Dendritic cell treated with granulocyte-macrophage colony-stimulating factor and Interleukin-4, amounts not matched to agents 40 ng/mL and 50 ng/mL, for 4 days (primary cell): ENCODE data around the gene PEX26.
"Not testable (repeated sequence)": the region's sequence is repeated elsewhere in the genome, so short reads cannot be mapped to it uniquely, and the experiment has no call there.

Experiments used
- H3K27ac Mint-ChIP-seq: one replicate; pipeline ENCODE4 v1.8.0; 2022; ENCODE audit warnings: mild to moderate bottlenecking, mixed read lengths
- H3K27me3 Mint-ChIP-seq: one replicate; pipeline ENCODE4 v1.8.0; 2022; ENCODE audit warnings: mild to moderate bottlenecking, mixed read lengths
- H3K36me3 Mint-ChIP-seq: one replicate; pipeline ENCODE4 v1.8.0; 2022; ENCODE audit warnings: low read depth, mixed read lengths
- H3K4me1 Mint-ChIP-seq: one replicate; pipeline ENCODE4 v1.8.0; 2022; ENCODE audit warnings: low read depth, mixed read lengths
- H3K4me3 Mint-ChIP-seq: one replicate; pipeline ENCODE4 v1.8.0; 2022; ENCODE audit warnings: mild to moderate bottlenecking, moderate library complexity, mixed read lengths
- H3K9me3 Mint-ChIP-seq: one replicate; pipeline ENCODE4 v1.8.0; 2022; ENCODE audit warnings: mixed read lengths
- intact Hi-C: fragments of 100-400 bp; cut with micrococcal nuclease; formaldehyde crosslinking; loops from one replicate; pipeline ENCODE4 v1.15.0; 2022

PEX26 gene

GRCh38 chr22:18077639-18078328 lies at the start of gene PEX26:
TSS of gene PEX26 (plus strand) at chr22:18077990. CDS start at chr22:18078377, 387 bp downstream.
- H3K9me3 Mint-ChIP-seq = no peaks in the 10 kb centered on the region
- H3K4me3 Mint-ChIP-seq = peak within 1 kb of the TSS; percentile 94
- H3K36me3 Mint-ChIP-seq = peaks cover 57% of the 10 kb centered on the region
- intact Hi-C loops = loop anchor here (1.0 to 5.0 kb wide), 4 partner anchors 75 to 450 kb away; partner anchors contain the start of gene ATP6V1E1
- peaks cover 46% of the 10 kb centered on the region for H3K4me1 Mint-ChIP-seq
- H3K27me3 Mint-ChIP-seq = no peaks in the 10 kb centered on the region
- peak within 1 kb of the TSS; percentile 95 for H3K27ac Mint-ChIP-seq

- intact Hi-C loops = no loop called here
- H3K9me3 Mint-ChIP-seq = no peaks in the 10 kb centered on the region
- peaks cover 33% of the 10 kb centered on the region for H3K27me3 Mint-ChIP-seq
- no peak overlapping the region for H3K27ac Mint-ChIP-seq
- no peak overlapping the region for H3K4me3 Mint-ChIP-seq
- no peaks in the 10 kb centered on the region for H3K36me3 Mint-ChIP-seq
- peaks cover 6% of the 10 kb centered on the region for H3K4me1 Mint-ChIP-seq
Observed at GRCh38 chr22:18028817-18029527, 48.8 kb upstream of the PEX26 start.

GRCh38 chr22:18029686-18030267 lies 48.0 kb upstream of the PEX26 start:
- H3K4me1 Mint-ChIP-seq = peaks cover under 1% of the 10 kb centered on the region
- no peaks in the 10 kb centered on the region for H3K36me3 Mint-ChIP-seq
- peaks cover 28% of the 10 kb centered on the region for H3K27me3 Mint-ChIP-seq
- no peak overlapping the region for H3K27ac Mint-ChIP-seq
- H3K4me3 Mint-ChIP-seq = no peak overlapping the region
- intact Hi-C loops = no loop called here
- no peaks in the 10 kb centered on the region for H3K9me3 Mint-ChIP-seq

GRCh38 chr22:18031695-18032454 lies 45.9 kb upstream of the PEX26 start:
- H3K27me3 Mint-ChIP-seq = peaks cover 13% of the 10 kb centered on the region
- H3K27ac Mint-ChIP-seq = no peak overlapping the region
- no peak overlapping the region for H3K4me3 Mint-ChIP-seq
- H3K36me3 Mint-ChIP-seq = no peaks in the 10 kb centered on the region
- H3K9me3 Mint-ChIP-seq = no peaks in the 10 kb centered on the region
- H3K4me1 Mint-ChIP-seq = no peaks in the 10 kb centered on the region
- intact Hi-C loops = no loop called here

GRCh38 chr22:18032455-18033101 lies 45.2 kb upstream of the PEX26 start:
- no peak overlapping the region for H3K27ac Mint-ChIP-seq
- H3K4me3 Mint-ChIP-seq = no peak overlapping the region
- no peaks in the 10 kb centered on the region for H3K36me3 Mint-ChIP-seq
- H3K9me3 Mint-ChIP-seq = no peaks in the 10 kb centered on the region
- peaks cover 9% of the 10 kb centered on the region for H3K27me3 Mint-ChIP-seq
- intact Hi-C loops = no loop called here
- H3K4me1 Mint-ChIP-seq = no peaks in the 10 kb centered on the region

- Mint-ChIP-seq H3K4me1 (no peaks in the 10 kb centered on the region), H3K27ac (no peak overlapping the region), H3K36me3 (no peaks in the 10 kb centered on the region), H3K9me3 (no peaks in the 10 kb centered on the region), H3K27me3 (peaks cover 6% of the 10 kb centered on the region), H3K4me3 (no peak overlapping the region)
- intact Hi-C loops = no loop called here
Observed at GRCh38 chr22:18033204-18033998, 44.4 kb upstream of the PEX26 start.

GRCh38 chr22:18034076-18034475 lies 43.7 kb upstream of the PEX26 start:
- H3K4me3 Mint-ChIP-seq = no peak overlapping the region
- no peak overlapping the region for H3K27ac Mint-ChIP-seq
- intact Hi-C loops = no loop called here
- H3K9me3 Mint-ChIP-seq = no peaks in the 10 kb centered on the region
- H3K27me3 Mint-ChIP-seq = peaks cover 6% of the 10 kb centered on the region
- H3K4me1 Mint-ChIP-seq = no peaks in the 10 kb centered on the region
- H3K36me3 Mint-ChIP-seq = no peaks in the 10 kb centered on the region

- no peaks in the 10 kb centered on the region for H3K4me1 Mint-ChIP-seq
- no peaks in the 10 kb centered on the region for H3K9me3 Mint-ChIP-seq
- intact Hi-C loops = no loop called here
- no peaks in the 10 kb centered on the region for H3K36me3 Mint-ChIP-seq
- no peak overlapping the region for H3K27ac Mint-ChIP-seq
- peaks cover 3% of the 10 kb centered on the region for H3K27me3 Mint-ChIP-seq
- no peak overlapping the region for H3K4me3 Mint-ChIP-seq
Observed at GRCh38 chr22:18035751-18036150, 42.0 kb upstream of the PEX26 start.

GRCh38 chr22:18040898-18041297 lies 36.9 kb upstream of the PEX26 start:
- not testable (repeated sequence) for H3K9me3 Mint-ChIP-seq, H3K27ac Mint-ChIP-seq

GRCh38 chr22:18042685-18043084 lies 35.1 kb upstream of the PEX26 start:
- Mint-ChIP-seq H3K27me3 (no peaks in the 10 kb centered on the region), H3K9me3 (no peaks in the 10 kb centered on the region), H3K4me3 (no peak overlapping the region), H3K36me3 (no peaks in the 10 kb centered on the region), H3K27ac (no peak overlapping the region), H3K4me1 (no peaks in the 10 kb centered on the region)
- intact Hi-C loops = no loop called here

More at GRCh38 chr22:18040898-18041297, 36.9 kb upstream of the PEX26 start:
- H3K4me1 Mint-ChIP-seq, H3K27me3 Mint-ChIP-seq, H3K4me3 Mint-ChIP-seq, intact Hi-C loops, H3K36me3 Mint-ChIP-seq: not testable (repeated sequence)

GRCh38 chr22:18044548-18045271 lies 33.1 kb upstream of the PEX26 start:
- intact Hi-C loops = no loop called here
- H3K36me3 Mint-ChIP-seq = no peaks in the 10 kb centered on the region
- no peak overlapping the region for H3K4me3 Mint-ChIP-seq
- H3K27ac Mint-ChIP-seq = no peak overlapping the region
- peaks cover 4% of the 10 kb centered on the region for H3K27me3 Mint-ChIP-seq
- H3K4me1 Mint-ChIP-seq = no peaks in the 10 kb centered on the region
- H3K9me3 Mint-ChIP-seq = no peaks in the 10 kb centered on the region

- intact Hi-C loops = no loop called here
- H3K9me3 Mint-ChIP-seq = no peaks in the 10 kb centered on the region
- no peaks in the 10 kb centered on the region for H3K36me3 Mint-ChIP-seq
- H3K27ac Mint-ChIP-seq = no peak overlapping the region
- no peaks in the 10 kb centered on the region for H3K4me1 Mint-ChIP-seq
- H3K4me3 Mint-ChIP-seq = no peak overlapping the region
- peaks cover 4% of the 10 kb centered on the region for H3K27me3 Mint-ChIP-seq
Observed at GRCh38 chr22:18045794-18046193, 32.0 kb upstream of the PEX26 start.
